Naive thymus-derived CD4-positive, alpha-beta T cell (primary cell): ENCODE measurements around the gene NRL. TPM values are rescaled to one million over a fixed set of nuclear protein-coding genes. Genes with fewer than 3 reads are reported as not detected.

Experiments used
- ATAC-seq: fragments of 150-1000 bp; cut with Tn5 transposase; 2 replicates; pipeline ENCODE4 v1.10.0; 2021; ENCODE audit warnings: mild to moderate bottlenecking, moderate library complexity
- CTCF ChIA-PET: fragments of 350-600 bp; sonication (Branson Sonifier 250); formaldehyde crosslinking; loops from one replicate; lab custom pipeline; 2021; ENCODE audit warnings: antibody characterized with exemption; lab: Charles Lee
- POLR2A ChIA-PET: fragments of 350-600 bp; sonication (Branson Sonifier 250); formaldehyde crosslinking; loops from one replicate; lab custom pipeline; 2021; ENCODE audit warnings: antibody characterized with exemption, inconsistent platforms; lab: Charles Lee
- DNase-seq, 9 donors: peaks; one replicate each; pipeline versions ENCODE4 v3.0.0 to v3.0.0-alpha.2; 2020 to 2022; ENCODE audit warnings: mixed read lengths in 1 of 9
- H3K27ac ChIP-seq: one replicate; pipeline ENCODE4 v1.7.0; 2013; ENCODE audit warnings: mild to moderate bottlenecking, low read depth, low read length, moderate library complexity
- H3K27me3 ChIP-seq, 2 donors: one replicate each; pipeline ENCODE4 v1.7.0; 2013; ENCODE audit warnings: low read length in 2 of 2, mild to moderate bottlenecking in 2 of 2, moderate library complexity in 2 of 2; ENCODE audit not compliant: control insufficient read depth in 2 of 2, insufficient read depth in 2 of 2
- H3K36me3 ChIP-seq, 3 experiments: 1 replicate in 2 of 3; 2 replicates in 1 of 3; pipeline ENCODE4 v1.7.0; 2013; ENCODE audit warnings: low read length in 3 of 3, mild to moderate bottlenecking in 3 of 3, moderate library complexity in 1 of 3; ENCODE audit not compliant: insufficient read depth in 3 of 3, control insufficient read depth in 2 of 3
- H3K4me1 ChIP-seq, 2 donors: one replicate each; pipeline ENCODE4 v1.7.0; 2013; ENCODE audit warnings: low read length in 2 of 2, mild to moderate bottlenecking in 2 of 2, moderate library complexity in 1 of 2; ENCODE audit not compliant: control insufficient read depth in 2 of 2, insufficient read depth in 2 of 2
- H3K4me3 ChIP-seq: 2 replicates; pipeline ENCODE4 v1.7.0; 2013; ENCODE audit warnings: mild to moderate bottlenecking, low read length
- H3K9me3 ChIP-seq, 3 experiments: 1 replicate in 2 of 3; 2 replicates in 1 of 3; pipeline ENCODE4 v1.7.0; 2013; ENCODE audit warnings: low read length in 3 of 3; ENCODE audit not compliant: control insufficient read depth in 2 of 3
- H3K27ac Mint-ChIP-seq, 9 donors: one replicate each; pipeline ENCODE4 v1.8.0; 2020 to 2022; ENCODE audit warnings: mixed read lengths in 9 of 9, mild to moderate bottlenecking in 8 of 9, moderate library complexity in 5 of 9, inconsistent platforms in 2 of 9
- H3K27me3 Mint-ChIP-seq, 5 donors: one replicate each; pipeline ENCODE4 v1.8.0; 2021 to 2022; ENCODE audit warnings: mixed read lengths in 5 of 5, mild to moderate bottlenecking in 1 of 5
- H3K36me3 Mint-ChIP-seq, 5 donors: one replicate each; pipeline ENCODE4 v1.8.0; 2020 to 2022; ENCODE audit warnings: mixed read lengths in 5 of 5, mild to moderate bottlenecking in 3 of 5, inconsistent platforms in 1 of 5
- H3K4me1 Mint-ChIP-seq, 7 donors: one replicate each; pipeline ENCODE4 v1.8.0; 2020 to 2022; ENCODE audit warnings: mixed read lengths in 7 of 7, mild to moderate bottlenecking in 3 of 7, inconsistent platforms in 1 of 7
- H3K4me3 Mint-ChIP-seq, 10 donors: one replicate each; pipeline ENCODE4 v1.8.0; 2020 to 2022; ENCODE audit warnings: mild to moderate bottlenecking in 10 of 10, mixed read lengths in 10 of 10, moderate library complexity in 6 of 10, inconsistent platforms in 2 of 10
- H3K9me3 Mint-ChIP-seq, 11 donors: one replicate each; pipeline ENCODE4 v1.8.0; 2020 to 2022; ENCODE audit warnings: mixed read lengths in 11 of 11, mild to moderate bottlenecking in 4 of 11, inconsistent platforms in 1 of 11, moderate library complexity in 1 of 11
- intact Hi-C, 2 donors: fragments of 100-400 bp; cut with micrococcal nuclease; formaldehyde crosslinking; loops; one replicate each; pipeline ENCODE4 v1.15.1; 2023
- polyA plus RNA-seq, 2 donors: library from polyadenylated mRNA; unstranded; fragments of 300-500 nt; fragmentation: Illumina TruSeq; gene quantifications; one replicate each; pipeline ENCODE4 v1.2.3, GENCODE V29; 2021
- total RNA-seq, 6 experiments: library from RNA in 5 of 6; stranded (reverse) in 5 of 6; gene quantifications; 1 replicate in 5 of 6; 2 replicates in 1 of 6; pipeline ENCODE4 v1.2.3 and lab custom pipeline; 2021 to 2026

Gene NRL
- total and polyA plus RNA-seq, 7 experiments from 2014 or later, result 2.1 to 4.5 (median 3.7) TPM

GRCh38 chr14:24100982-24101494 lies 13.7 kb downstream of the NRL start:
- H3K36me3 ChIP-seq, result peaks cover 0 to 45% (median 5%) of the 10 kb centered on the region in 3 experiments
- no peak overlapping the region for H3K27ac ChIP-seq
- no peak for ATAC-seq
- DNase-seq, result no peak
- Mint-ChIP-seq H3K4me1 (peaks cover 5 to 15% (median 7%) of the 10 kb centered on the region in 7 donors), H3K4me3 (no peak overlapping the region), H3K27ac (peak overlapping the region in 1 of 9 donors; percentile 15), H3K36me3 (peaks cover 3 to 44% (median 15%) of the 10 kb centered on the region in 5 donors), H3K27me3 (no peaks in the 10 kb centered on the region), H3K9me3 (peaks cover 0 to 2% (median 0%) of the 10 kb centered on the region in 11 donors)
- intact Hi-C loops, result no loop called here
- H3K4me3 ChIP-seq, result no peak overlapping the region
- H3K27me3 ChIP-seq, result no peaks in the 10 kb centered on the region
- ChIA-PET POLR2A (interaction anchor here (0.7 to 1.1 kb wide), 2 partner anchors 13 to 21 kb away, joined by 3 read pairs; partner anchors contain the start of genes DCAF11 and NRL), CTCF (interaction anchor here (1.4 to 11.7 kb wide), 3 partner anchors 7 to 45 kb away, joined by 3 to 246 read pairs (median 165); partner anchors contain the start of genes CARMIL3 and PCK2)
- no peaks in the 10 kb centered on the region for H3K9me3 ChIP-seq
- H3K4me1 ChIP-seq, result no peaks in the 10 kb centered on the region

GRCh38 chr14:24100197-24100981 lies 14.4 kb downstream of the NRL start:
- peaks cover 3 to 45% (median 15%) of the 10 kb centered on the region in 5 donors for H3K36me3 Mint-ChIP-seq

GRCh38 chr14:24098927-24099813 lies 15.6 kb downstream of the NRL start:
- CTCF ChIA-PET, result interaction anchor here (11.7 kb wide), 1 partner anchor 43 kb away, joined by 246 read pairs; the partner anchor contains the start of gene CARMIL3
- Mint-ChIP-seq H3K4me1 (peaks cover 17 to 24% (median 19%) of the 10 kb centered on the region in 7 donors), H3K9me3 (no peaks in the 10 kb centered on the region), H3K27me3 (no peaks in the 10 kb centered on the region), H3K36me3 (peaks cover 0 to 43% (median 6%) of the 10 kb centered on the region in 5 donors), H3K4me3 (no peak overlapping the region), H3K27ac (peak overlapping the region in 3 of 9 donors; percentile 9 to 65 (median 34))
- no peaks in the 10 kb centered on the region for H3K27me3 ChIP-seq
- H3K27ac ChIP-seq, result no peak overlapping the region
- no peak for ATAC-seq
- H3K4me3 ChIP-seq, result no peak overlapping the region
- no peak for DNase-seq
- intact Hi-C loops, result no loop called here
- H3K9me3 ChIP-seq, result no peaks in the 10 kb centered on the region
- H3K4me1 ChIP-seq, result peaks cover 6 to 10% of the 10 kb centered on the region in 2 donors
- POLR2A ChIA-PET, result no interaction called here
- peaks cover 0 to 50% (median 5%) of the 10 kb centered on the region in 3 experiments for H3K36me3 ChIP-seq

More at GRCh38 chr14:24100197-24100981, 14.4 kb downstream of the NRL start:
- no peak overlapping the region for H3K4me3 ChIP-seq
- no peaks in the 10 kb centered on the region for H3K9me3 ChIP-seq
- H3K4me3 Mint-ChIP-seq, result no peak overlapping the region
- H3K27ac ChIP-seq, result no peak overlapping the region
- ATAC-seq (no peak), DNase-seq (no peak)
- ChIA-PET POLR2A (interaction anchor here (0.7 kb wide), 1 partner anchor 21 kb away, joined by 3 read pairs; no protein-coding TSS in a partner anchor), CTCF (interaction anchor here (1.4 to 11.7 kb wide), 3 partner anchors 6 to 45 kb away, joined by 3 to 246 read pairs (median 165); partner anchors contain the start of genes CARMIL3 and PCK2)
- peak overlapping the region in 2 of 9 donors; percentile 15 to 34 for H3K27ac Mint-ChIP-seq
- no peaks in the 10 kb centered on the region for H3K27me3 Mint-ChIP-seq
- H3K4me1 ChIP-seq, result peaks cover 5 to 6% of the 10 kb centered on the region in 2 donors
- H3K36me3 ChIP-seq, result peaks cover 0 to 45% (median 5%) of the 10 kb centered on the region in 3 experiments
- peaks cover 10 to 17% (median 12%) of the 10 kb centered on the region in 7 donors for H3K4me1 Mint-ChIP-seq
- no peaks in the 10 kb centered on the region for H3K27me3 ChIP-seq
- intact Hi-C loops, result no loop called here
- H3K9me3 Mint-ChIP-seq, result peaks cover 0 to 2% (median 0%) of the 10 kb centered on the region in 11 donors

GRCh38 chr14:24098229-24098926 lies 16.4 kb downstream of the NRL start:
- no peak overlapping the region for H3K4me3 Mint-ChIP-seq
- peaks cover 20 to 28% (median 23%) of the 10 kb centered on the region in 7 donors for H3K4me1 Mint-ChIP-seq
- H3K27me3 ChIP-seq, result no peaks in the 10 kb centered on the region
- DNase-seq (no peak), ATAC-seq (no peak)
- H3K27me3 Mint-ChIP-seq, result no peaks in the 10 kb centered on the region
- H3K4me1 ChIP-seq, result peaks cover 6 to 14% of the 10 kb centered on the region in 2 donors
- H3K4me3 ChIP-seq, result no peak overlapping the region
- ChIA-PET POLR2A (interaction anchor here (1.0 to 9.1 kb wide), 3 partner anchors 8 to 53 kb away, joined by 3 to 85 read pairs (median 80); no protein-coding TSS in a partner anchor), CTCF (interaction anchor here (1.1 to 9.4 kb wide), 2 partner anchors 7 to 41 kb away, joined by 3 to 165 read pairs; no protein-coding TSS in a partner anchor)
- no peaks in the 10 kb centered on the region for H3K9me3 Mint-ChIP-seq
- intact Hi-C loops, result no loop called here
- H3K9me3 ChIP-seq, result no peaks in the 10 kb centered on the region
- H3K27ac ChIP-seq, result no peak overlapping the region
- peaks cover 0 to 35% (median 0%) of the 10 kb centered on the region in 5 donors for H3K36me3 Mint-ChIP-seq
- H3K27ac Mint-ChIP-seq, result peak overlapping the region in 1 of 9 donors; percentile 31
- peaks cover 0 to 48% (median 5%) of the 10 kb centered on the region in 3 experiments for H3K36me3 ChIP-seq

- POLR2A ChIA-PET, result interaction anchor here (0.7 to 9.1 kb wide), 6 partner anchors 10 to 347 kb away, joined by 3 to 85 read pairs (median 5); partner anchors contain the start of genes DCAF11 and NRL
- Mint-ChIP-seq H3K4me3 (peak overlapping the region in 9 of 10 donors; percentile 17 to 69 (median 57)), H3K27me3 (no peaks in the 10 kb centered on the region), H3K36me3 (peaks cover 0 to 28% (median 0%) of the 10 kb centered on the region in 5 donors), H3K27ac (peak overlapping the region; percentile 14 to 81 (median 68)), H3K4me1 (peaks cover 22 to 38% (median 33%) of the 10 kb centered on the region in 7 donors), H3K9me3 (no peaks in the 10 kb centered on the region)
- Histone ChIP-seq H3K4me1 (peaks cover 6 to 16% of the 10 kb centered on the region in 2 donors), H3K4me3 (no peak overlapping the region), H3K27ac (no peak overlapping the region), H3K27me3 (no peaks in the 10 kb centered on the region), H3K9me3 (no peaks in the 10 kb centered on the region), H3K36me3 (peaks cover 0 to 39% (median 5%) of the 10 kb centered on the region in 3 experiments)
- ATAC-seq (no peak), DNase-seq (no peak)
- CTCF ChIA-PET, result interaction anchor here (9.4 kb wide), 1 partner anchor 9 kb away, joined by 165 read pairs; no protein-coding TSS in a partner anchor
- intact Hi-C loops, result no loop called here
Measured at GRCh38 chr14:24096545-24097181, 18.1 kb downstream of the NRL start.
